Testis (tissue), 2 donors: ENCODE measurements around the gene POLK.

Experiments
- POLR2A ChIP-seq: fragments of 450-650 bp; IDR thresholded peaks from one replicate; pipeline ENCODE4 v1.6.1; 2017; ENCODE audit warnings: antibody characterized with exemption, mild to moderate bottlenecking, moderate library complexity
- TF ChIP-seq, protein P1 (sequence below), 3 experiments: fragments of 450-650 bp in 2 of 3; fragments of 200-600 bp in 1 of 3; sonication (generic) in 1 of 3; IDR thresholded peaks; one replicate each; pipeline ENCODE4 v1.5.1; 2016 to 2019; ENCODE audit warnings: antibody characterized with exemption in 3 of 3, mild to moderate bottlenecking in 2 of 3, moderate library complexity in 1 of 3

DNA sequence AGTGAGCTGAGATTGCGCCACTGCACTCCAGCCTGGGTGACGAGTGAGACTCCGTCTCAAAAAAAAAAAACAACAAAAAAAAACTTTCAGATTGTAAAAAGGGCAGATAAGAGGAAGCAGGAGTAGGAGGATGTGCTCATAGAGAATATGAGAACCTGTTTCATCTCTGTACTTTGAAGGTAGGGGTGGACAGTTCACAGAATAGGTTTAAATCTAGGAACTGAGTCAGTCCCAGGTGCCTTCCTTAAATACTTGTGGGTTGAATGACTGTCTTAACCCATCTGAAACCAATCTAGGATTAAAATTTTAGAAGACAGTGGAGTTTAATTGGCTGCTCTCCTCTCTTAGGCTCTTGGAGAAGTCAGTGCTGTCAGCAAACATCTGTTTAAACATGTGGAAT is 12.4 kb downstream of the POLK start:
- TF ChIP-seq, protein P1, sequence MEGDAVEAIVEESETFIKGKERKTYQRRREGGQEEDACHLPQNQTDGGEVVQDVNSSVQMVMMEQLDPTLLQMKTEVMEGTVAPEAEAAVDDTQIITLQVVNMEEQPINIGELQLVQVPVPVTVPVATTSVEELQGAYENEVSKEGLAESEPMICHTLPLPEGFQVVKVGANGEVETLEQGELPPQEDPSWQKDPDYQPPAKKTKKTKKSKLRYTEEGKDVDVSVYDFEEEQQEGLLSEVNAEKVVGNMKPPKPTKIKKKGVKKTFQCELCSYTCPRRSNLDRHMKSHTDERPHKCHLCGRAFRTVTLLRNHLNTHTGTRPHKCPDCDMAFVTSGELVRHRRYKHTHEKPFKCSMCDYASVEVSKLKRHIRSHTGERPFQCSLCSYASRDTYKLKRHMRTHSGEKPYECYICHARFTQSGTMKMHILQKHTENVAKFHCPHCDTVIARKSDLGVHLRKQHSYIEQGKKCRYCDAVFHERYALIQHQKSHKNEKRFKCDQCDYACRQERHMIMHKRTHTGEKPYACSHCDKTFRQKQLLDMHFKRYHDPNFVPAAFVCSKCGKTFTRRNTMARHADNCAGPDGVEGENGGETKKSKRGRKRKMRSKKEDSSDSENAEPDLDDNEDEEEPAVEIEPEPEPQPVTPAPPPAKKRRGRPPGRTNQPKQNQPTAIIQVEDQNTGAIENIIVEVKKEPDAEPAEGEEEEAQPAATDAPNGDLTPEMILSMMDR (IDR thresholded peaks at IDR 0.05) = no peak
- no peak for TF ChIP-seq POLR2A
